Neural cell (in vitro differentiated cells): ENCODE results near the gene PTPRF. TPM values are rescaled to one million over a fixed set of nuclear protein-coding genes. Genes with fewer than 3 reads are reported as not detected.

ENCODE experiments used
- H2AFZ ChIP-seq: fragments of 200-600, 300-800 bp; sonication (generic), shearing (Covaris generic); 2 replicates; pipeline ENCODE4 v1.6.0; 2014; ENCODE audit warnings: low read depth, mild to moderate bottlenecking, antibody characterized with exemption, low read length, moderate library complexity
- H3F3A ChIP-seq: fragments of 200-600 bp; shearing (Covaris generic); 2 replicates; pipeline ENCODE4 v1.6.1; 2016; ENCODE audit warnings: mild to moderate bottlenecking, moderate library complexity, mixed read lengths, antibody characterized with exemption, low read length; ENCODE audit not compliant: insufficient read depth, poor library complexity, severe bottlenecking
- H3K27ac ChIP-seq: fragments of 200-600, 300-800 bp; sonication (generic), shearing (Covaris generic); 2 replicates; pipeline ENCODE4 v1.5.1; 2014; ENCODE audit warnings: mild to moderate bottlenecking, low read length, moderate library complexity
- H3K27me3 ChIP-seq: fragments of 300-800, 200-600 bp; sonication (generic), shearing (Covaris generic); 2 replicates; pipeline ENCODE4 v1.6.0; 2014; ENCODE audit warnings: mild to moderate bottlenecking, low read depth, low read length, moderate library complexity; ENCODE audit not compliant: insufficient read depth
- H3K36me3 ChIP-seq: fragments of 300-800, 200-600 bp; sonication (generic), shearing (Covaris generic); 2 replicates; pipeline ENCODE4 v1.5.1; 2014; ENCODE audit warnings: mild to moderate bottlenecking, antibody characterized with exemption, low read length, moderate library complexity; ENCODE audit not compliant: insufficient read depth
- H3K4me2 ChIP-seq: fragments of 300-800, 200-600 bp; sonication (generic), shearing (Covaris generic); 2 replicates; pipeline ENCODE4 v1.6.0; 2014; ENCODE audit warnings: mild to moderate bottlenecking, low read length
- H3K4me3 ChIP-seq: fragments of 300-800, 200-600 bp; sonication (generic), shearing (Covaris generic); 2 replicates; pipeline ENCODE4 v1.5.1; 2014; ENCODE audit warnings: mild to moderate bottlenecking, low read length, moderate library complexity
- H3K79me2 ChIP-seq: fragments of 200-600 bp; shearing (Covaris generic); replicated peaks from 2 replicates; pipeline ENCODE4 v1.6.0; 2014; ENCODE audit warnings: mild to moderate bottlenecking, low read length, moderate library complexity; ENCODE audit not compliant: insufficient read depth
- H3K9ac ChIP-seq: fragments of 300-800, 200-600 bp; sonication (generic), shearing (Covaris generic); 2 replicates; pipeline ENCODE4 v1.6.1; 2016; ENCODE audit warnings: mild to moderate bottlenecking, low read length, mixed read lengths
- H3K9me2 ChIP-seq: fragments of 200-600 bp; shearing (Covaris generic); 2 replicates; pipeline ENCODE4 v1.6.1; 2016; ENCODE audit warnings: mild to moderate bottlenecking, low read length, mixed read lengths; ENCODE audit not compliant: insufficient read depth
- H3K9me3 ChIP-seq: fragments of 200-600, 300-800 bp; sonication (generic), shearing (Covaris generic); 2 replicates; pipeline ENCODE4 v1.6.1; 2016; ENCODE audit warnings: mild to moderate bottlenecking, mixed run types, low read length, moderate library complexity, mixed read lengths
- H4K20me1 ChIP-seq: fragments of 200-600 bp; shearing (Covaris generic); 2 replicates; pipeline ENCODE4 v1.6.1; 2016; ENCODE audit warnings: mild to moderate bottlenecking, mixed run types; ENCODE audit not compliant: insufficient read depth
- CTCF ChIP-seq: fragments of 450-650 bp; IDR thresholded peaks from 2 replicates; pipeline ENCODE4 v1.5.1; 2014; ENCODE audit warnings: antibody characterized with exemption, mild to moderate bottlenecking, moderate library complexity; ENCODE audit not compliant: poor library complexity, severe bottlenecking
- EP300 ChIP-seq: fragments of 450-650 bp; conservative IDR thresholded peaks from 2 replicates; pipeline ENCODE4 v1.6.1; 2014; ENCODE audit warnings: antibody characterized with exemption, mild to moderate bottlenecking, moderate library complexity; ENCODE audit not compliant: poor library complexity, severe bottlenecking
- EZH2 ChIP-seq: fragments of 200-600, 300-800 bp; shearing (Covaris generic), sonication (generic); IDR thresholded peaks from 2 replicates; pipeline ENCODE4 v1.6.1; 2014; ENCODE audit warnings: antibody characterized with exemption, low read length, borderline replicate concordance, mild to moderate bottlenecking; ENCODE audit not compliant: insufficient read depth, poor library complexity, severe bottlenecking
- MXI1 ChIP-seq: fragments of 450-650 bp; conservative IDR thresholded peaks from 2 replicates; pipeline ENCODE4 v1.6.1; 2014; ENCODE audit warnings: antibody characterized with exemption, mild to moderate bottlenecking; ENCODE audit not compliant: poor library complexity, severe bottlenecking
- POLR2AphosphoS5 ChIP-seq: IDR thresholded peaks from 2 replicates; pipeline ENCODE4 v1.6.1; 2012
- RAD21 ChIP-seq: fragments of 450-650 bp; conservative IDR thresholded peaks from 2 replicates; pipeline ENCODE4 v1.6.1; 2014; ENCODE audit warnings: antibody characterized with exemption, mild to moderate bottlenecking, moderate library complexity
- SMC3 ChIP-seq: fragments of 450-650 bp; conservative IDR thresholded peaks from 2 replicates; pipeline ENCODE4 v1.6.1; 2014; ENCODE audit warnings: antibody characterized with exemption, mild to moderate bottlenecking, moderate library complexity; ENCODE audit not compliant: poor library complexity
- TAF1 ChIP-seq: IDR thresholded peaks from 2 replicates; pipeline ENCODE4 v1.6.1; 2012; ENCODE audit warnings: low read depth
- polyA plus RNA-seq: library from polyadenylated mRNA; depleted of rRNA; stranded (reverse); fragments of >200 nt; gene quantifications from 2 replicates; pipeline ENCODE4 v1.2.3, GENCODE V29; 2014
- TF ChIP-seq, protein P1 (sequence below): IDR thresholded peaks from 2 replicates; pipeline ENCODE4 v1.6.1; 2012; ENCODE audit warnings: borderline replicate concordance

PTPRF gene
- polyA plus RNA-seq, 1 donor from 2014 or later: 66.6 TPM

DNA sequence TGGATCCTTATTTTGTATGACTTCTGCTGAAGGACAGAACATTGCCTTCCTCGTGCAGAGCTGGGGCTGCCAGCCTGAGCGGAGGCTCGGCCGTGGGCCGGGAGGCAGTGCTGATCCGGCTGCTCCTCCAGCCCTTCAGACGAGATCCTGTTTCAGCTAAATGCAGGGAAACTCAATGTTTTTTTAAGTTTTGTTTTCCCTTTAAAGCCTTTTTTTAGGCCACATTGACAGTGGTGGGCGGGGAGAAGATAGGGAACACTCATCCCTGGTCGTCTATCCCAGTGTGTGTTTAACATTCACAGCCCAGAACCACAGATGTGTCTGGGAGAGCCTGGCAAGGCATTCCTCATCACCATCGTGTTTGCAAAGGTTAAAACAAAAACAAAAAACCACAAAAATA lies 91.8 kb downstream of the PTPRF start:
- H3K36me3 ChIP-seq: no peaks in the 10 kb centered on the region
- H3K9me2 ChIP-seq: no peaks in the 10 kb centered on the region
- no peaks in the 10 kb centered on the region for H3K79me2 ChIP-seq
- no peak overlapping the region for H2AFZ ChIP-seq
- no peak overlapping the region for H3K4me3 ChIP-seq
- no peaks in the 10 kb centered on the region for H4K20me1 ChIP-seq
- no peaks in the 10 kb centered on the region for H3K9me3 ChIP-seq
- no peak overlapping the region for H3K4me2 ChIP-seq
- H3K27ac ChIP-seq: no peak overlapping the region
- no peaks in the 10 kb centered on the region for H3K27me3 ChIP-seq
- H3K9ac ChIP-seq: no peak overlapping the region
- TF ChIP-seq EZH2 (no peak), SMC3 (no peak), CTCF (no peak), TAF1 (no peak), EP300 (no peak), MXI1 (no peak), POLR2AphosphoS5 (no peak), RAD21 (no peak)
- TF ChIP-seq, protein P1, sequence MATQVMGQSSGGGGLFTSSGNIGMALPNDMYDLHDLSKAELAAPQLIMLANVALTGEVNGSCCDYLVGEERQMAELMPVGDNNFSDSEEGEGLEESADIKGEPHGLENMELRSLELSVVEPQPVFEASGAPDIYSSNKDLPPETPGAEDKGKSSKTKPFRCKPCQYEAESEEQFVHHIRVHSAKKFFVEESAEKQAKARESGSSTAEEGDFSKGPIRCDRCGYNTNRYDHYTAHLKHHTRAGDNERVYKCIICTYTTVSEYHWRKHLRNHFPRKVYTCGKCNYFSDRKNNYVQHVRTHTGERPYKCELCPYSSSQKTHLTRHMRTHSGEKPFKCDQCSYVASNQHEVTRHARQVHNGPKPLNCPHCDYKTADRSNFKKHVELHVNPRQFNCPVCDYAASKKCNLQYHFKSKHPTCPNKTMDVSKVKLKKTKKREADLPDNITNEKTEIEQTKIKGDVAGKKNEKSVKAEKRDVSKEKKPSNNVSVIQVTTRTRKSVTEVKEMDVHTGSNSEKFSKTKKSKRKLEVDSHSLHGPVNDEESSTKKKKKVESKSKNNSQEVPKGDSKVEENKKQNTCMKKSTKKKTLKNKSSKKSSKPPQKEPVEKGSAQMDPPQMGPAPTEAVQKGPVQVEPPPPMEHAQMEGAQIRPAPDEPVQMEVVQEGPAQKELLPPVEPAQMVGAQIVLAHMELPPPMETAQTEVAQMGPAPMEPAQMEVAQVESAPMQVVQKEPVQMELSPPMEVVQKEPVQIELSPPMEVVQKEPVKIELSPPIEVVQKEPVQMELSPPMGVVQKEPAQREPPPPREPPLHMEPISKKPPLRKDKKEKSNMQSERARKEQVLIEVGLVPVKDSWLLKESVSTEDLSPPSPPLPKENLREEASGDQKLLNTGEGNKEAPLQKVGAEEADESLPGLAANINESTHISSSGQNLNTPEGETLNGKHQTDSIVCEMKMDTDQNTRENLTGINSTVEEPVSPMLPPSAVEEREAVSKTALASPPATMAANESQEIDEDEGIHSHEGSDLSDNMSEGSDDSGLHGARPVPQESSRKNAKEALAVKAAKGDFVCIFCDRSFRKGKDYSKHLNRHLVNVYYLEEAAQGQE: no peak
- H3F3A ChIP-seq: no peaks in the 10 kb centered on the region

GRCh38 chr1:43622901-43623780 lies 92.5 kb downstream of the PTPRF start:
- Histone ChIP-seq H3K27ac (no peak overlapping the region), H3K36me3 (no peaks in the 10 kb centered on the region), H3F3A (no peaks in the 10 kb centered on the region), H3K9me2 (no peaks in the 10 kb centered on the region), H3K9ac (no peak overlapping the region), H3K9me3 (no peaks in the 10 kb centered on the region), H3K27me3 (no peaks in the 10 kb centered on the region), H3K4me3 (no peak overlapping the region), H3K79me2 (no peaks in the 10 kb centered on the region), H3K4me2 (no peak overlapping the region), H2AFZ (no peak overlapping the region), H4K20me1 (no peaks in the 10 kb centered on the region)
- TF ChIP-seq RAD21: no peak
- TF ChIP-seq TAF1: no peak
- TF ChIP-seq, protein P1: no peak
- no peak for TF ChIP-seq POLR2AphosphoS5
- no peak for TF ChIP-seq MXI1
- TF ChIP-seq CTCF: no peak
- TF ChIP-seq EP300: no peak
- TF ChIP-seq EZH2: no peak
- TF ChIP-seq SMC3: no peak
